Mesenchymal stem cell (in vitro differentiated cells and primary cell): Measurements from ENCODE around the gene PCSK9.

ENCODE experiments used
- DNase-seq: peaks from one replicate; pipeline ENCODE4 v3.0.0-alpha.2; 2013
- H2AFZ ChIP-seq: one replicate; pipeline ENCODE4 v1.6.1; 2013; ENCODE audit warnings: low read depth, mild to moderate bottlenecking, control low read depth, inconsistent platforms, low read length, moderate library complexity
- H2AK5ac ChIP-seq: 2 replicates; pipeline ENCODE4 v1.6.1; 2013; ENCODE audit warnings: low read length, moderate library complexity, mild to moderate bottlenecking, inconsistent platforms; ENCODE audit not compliant: severe bottlenecking
- H2BK120ac ChIP-seq: one replicate; pipeline ENCODE4 v1.6.1; 2013; ENCODE audit warnings: low read depth, mild to moderate bottlenecking, inconsistent platforms, low read length, moderate library complexity
- H2BK12ac ChIP-seq, 2 experiments: one replicate each; pipeline ENCODE4 v1.6.1; 2013; ENCODE audit warnings: inconsistent platforms in 2 of 2, low read length in 2 of 2, mild to moderate bottlenecking in 2 of 2, moderate library complexity in 2 of 2, control low read depth in 1 of 2
- H2BK15ac ChIP-seq: one replicate; pipeline ENCODE4 v1.6.1; 2013; ENCODE audit warnings: mild to moderate bottlenecking, low read depth, inconsistent platforms; ENCODE audit not compliant: poor library complexity, severe bottlenecking
- H2BK5ac ChIP-seq: 2 replicates; pipeline ENCODE4 v1.6.1; 2013; ENCODE audit warnings: low read depth, mild to moderate bottlenecking, low read length, control low read depth, inconsistent platforms; ENCODE audit not compliant: poor library complexity, severe bottlenecking
- H3K14ac ChIP-seq, 2 experiments: one replicate each; pipeline ENCODE4 v1.6.1; 2013; ENCODE audit warnings: inconsistent platforms in 2 of 2, low read length in 2 of 2, control low read depth in 1 of 2, mild to moderate bottlenecking in 1 of 2, moderate library complexity in 1 of 2
- H3K18ac ChIP-seq, 2 experiments: one replicate each; pipeline ENCODE4 v1.6.1; 2013; ENCODE audit warnings: inconsistent platforms in 2 of 2, low read length in 2 of 2, control low read depth in 1 of 2, low read depth in 1 of 2, mild to moderate bottlenecking in 1 of 2
- H3K23ac ChIP-seq, 2 experiments: one replicate each; pipeline ENCODE4 v1.6.1; 2013; ENCODE audit warnings: inconsistent platforms in 2 of 2, low read length in 2 of 2, mild to moderate bottlenecking in 2 of 2, moderate library complexity in 2 of 2, control low read depth in 1 of 2
- H3K27ac ChIP-seq: 2 replicates; pipeline ENCODE4 v1.5.1; 2013; ENCODE audit warnings: mild to moderate bottlenecking, moderate library complexity, low read length, control low read depth, inconsistent platforms; ENCODE audit not compliant: poor library complexity, severe bottlenecking
- H3K27me3 ChIP-seq, 2 experiments: 2 replicates each; pipeline versions ENCODE4 v1.6.1 to v1.7.0; 2013; ENCODE audit warnings: low read length in 2 of 2, mild to moderate bottlenecking in 2 of 2, moderate library complexity in 2 of 2, control low read depth in 1 of 2, inconsistent platforms in 1 of 2; ENCODE audit not compliant: control insufficient read depth in 1 of 2, insufficient read depth in 1 of 2
- H3K36me3 ChIP-seq, 2 experiments: 2 replicates each; pipeline versions ENCODE4 v1.6.1 to v1.7.0; 2013; ENCODE audit warnings: low read length in 2 of 2, control low read depth in 1 of 2, inconsistent platforms in 1 of 2, low read depth in 1 of 2, mild to moderate bottlenecking in 1 of 2; ENCODE audit not compliant: insufficient read depth in 2 of 2, control insufficient read depth in 1 of 2
- H3K4ac ChIP-seq, 2 experiments: one replicate each; pipeline ENCODE4 v1.6.1; 2013; ENCODE audit warnings: inconsistent platforms in 2 of 2, low read length in 2 of 2, mild to moderate bottlenecking in 2 of 2, moderate library complexity in 2 of 2, control low read depth in 1 of 2, low read depth in 1 of 2
- H3K4me1 ChIP-seq: 2 replicates; pipeline ENCODE4 v1.6.1; 2013; ENCODE audit warnings: low read depth, low read length, control low read depth; ENCODE audit not compliant: control insufficient read depth, insufficient read depth
- H3K4me2 ChIP-seq: 2 replicates; pipeline ENCODE4 v1.6.1; 2013; ENCODE audit warnings: low read length, mild to moderate bottlenecking, inconsistent platforms; ENCODE audit not compliant: poor library complexity, severe bottlenecking
- H3K4me3 ChIP-seq, 2 experiments: 2 replicates each; pipeline versions ENCODE4 v1.5.1 to v1.7.0; 2013; ENCODE audit warnings: low read length in 2 of 2, mild to moderate bottlenecking in 2 of 2, control low read depth in 1 of 2, low read depth in 1 of 2; ENCODE audit not compliant: insufficient read depth in 1 of 2
- H3K79me1 ChIP-seq: replicated peaks from 2 replicates; pipeline ENCODE4 v1.6.1; 2013; ENCODE audit warnings: mild to moderate bottlenecking, control low read depth, low read length, inconsistent platforms; ENCODE audit not compliant: poor library complexity, severe bottlenecking
- H3K9ac ChIP-seq: 2 replicates; pipeline ENCODE4 v1.7.0; 2013; ENCODE audit warnings: mild to moderate bottlenecking, low read length, moderate library complexity
- H3K9me3 ChIP-seq: 2 replicates; pipeline ENCODE4 v1.7.0; 2013; ENCODE audit warnings: mild to moderate bottlenecking, low read length; ENCODE audit not compliant: control insufficient read depth
- H4K8ac ChIP-seq: one replicate; pipeline ENCODE4 v1.6.1; 2013; ENCODE audit warnings: inconsistent platforms, mild to moderate bottlenecking, low read length, moderate library complexity
- H4K91ac ChIP-seq: one replicate; pipeline ENCODE4 v1.6.1; 2013; ENCODE audit warnings: mild to moderate bottlenecking, low read length, inconsistent platforms
- WGBS: methylation state at CpG from one replicate; pipeline ENCODE4 v1.1.7; 2013; ENCODE audit warnings: mixed read lengths; 5-methylcytosine and 5-hydroxymethylcytosine counted together

The PCSK9 gene

DNA sequence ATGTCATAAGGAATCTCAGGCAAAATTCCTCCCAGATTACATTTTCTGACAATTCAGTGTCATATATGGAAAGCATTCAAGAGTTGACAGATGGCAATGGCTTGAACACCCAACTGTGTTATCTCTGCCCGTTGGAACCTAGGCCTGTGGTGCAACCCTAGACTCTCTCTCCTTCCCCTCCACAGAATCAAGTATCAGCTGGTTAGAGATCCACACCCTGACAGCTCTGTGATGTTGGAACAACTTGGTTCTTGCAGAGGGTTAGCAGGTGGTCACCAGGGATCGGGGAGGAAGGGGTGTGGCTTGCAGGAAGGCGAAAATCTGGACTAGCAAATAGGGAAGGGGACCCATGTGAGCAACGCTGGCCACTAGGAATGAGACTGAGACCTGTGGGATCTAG is 26.3 kb downstream of the PCSK9 start:
- no peak overlapping the region for H2AK5ac ChIP-seq
- no peak overlapping the region for H3K4me3 ChIP-seq
- H3K4me1 ChIP-seq: peaks cover 14% of the 10 kb centered on the region
- no peak overlapping the region for H3K4me2 ChIP-seq
- no peak overlapping the region for H3K23ac ChIP-seq
- H2BK12ac ChIP-seq: no peak overlapping the region
- no peak overlapping the region for H4K91ac ChIP-seq
- no peaks in the 10 kb centered on the region for H3K9me3 ChIP-seq
- H3K14ac ChIP-seq: no peak overlapping the region
- H3K27ac ChIP-seq: no peak overlapping the region
- H2BK15ac ChIP-seq: no peak overlapping the region
- H3K4ac ChIP-seq: no peak overlapping the region
- no peak overlapping the region for H3K9ac ChIP-seq
- peaks cover 15% of the 10 kb centered on the region for H3K79me1 ChIP-seq
- no peak overlapping the region for H2BK5ac ChIP-seq
- H4K8ac ChIP-seq: no peak overlapping the region
- H3K18ac ChIP-seq: no peak overlapping the region
- no peak for DNase-seq
- H2AFZ ChIP-seq: no peak overlapping the region
- H3K27me3 ChIP-seq: no peaks in the 10 kb centered on the region
- 89% methylated on average over 4 of the region's 4 CpGs for WGBS
- peaks cover 34 to 50% of the 10 kb centered on the region in 2 experiments for H3K36me3 ChIP-seq
- H2BK120ac ChIP-seq: no peak overlapping the region

DNA sequence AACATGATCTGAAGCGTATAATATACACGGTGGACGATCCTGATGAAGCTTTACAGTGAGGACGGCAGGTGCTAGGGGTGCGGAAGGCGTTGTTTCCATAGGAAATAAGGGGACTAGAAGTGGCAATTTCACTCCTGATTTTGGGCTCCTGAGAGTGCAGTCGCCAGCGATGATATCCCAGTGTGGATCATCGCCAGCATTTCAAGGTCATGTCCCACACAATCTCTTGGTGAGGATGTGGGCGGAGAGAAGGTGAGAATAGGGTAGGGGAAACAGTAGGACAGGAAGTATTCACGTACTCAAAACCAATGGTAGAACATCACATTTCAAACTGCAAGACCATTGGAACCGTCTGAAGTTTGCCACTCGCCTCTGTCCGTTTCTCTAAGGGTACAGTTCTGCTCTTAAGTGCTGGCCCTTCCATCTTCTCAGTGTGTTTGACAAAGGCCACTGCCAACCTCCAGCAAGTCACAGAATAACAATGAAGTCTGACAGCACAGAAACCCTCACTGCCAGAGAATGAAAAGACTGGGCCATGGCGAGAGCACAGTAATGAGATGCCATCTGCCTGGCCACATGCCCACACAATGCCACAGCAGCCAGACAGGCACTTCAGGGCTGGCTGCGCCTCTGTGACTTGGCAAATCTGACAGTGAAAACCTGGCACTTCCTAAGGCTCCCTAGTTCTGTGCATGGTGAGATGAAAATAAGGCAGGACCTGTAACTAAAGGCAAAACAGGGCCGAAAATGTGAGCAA is 27.9 kb downstream of the PCSK9 start:
- Histone ChIP-seq H3K4me2 (no peak overlapping the region), H2BK15ac (no peak overlapping the region), H3K9ac (no peak overlapping the region), H2BK12ac (no peak overlapping the region), H3K4me3 (no peak overlapping the region), H3K4me1 (peaks cover 9% of the 10 kb centered on the region), H3K27me3 (no peaks in the 10 kb centered on the region), H3K36me3 (peaks cover 40 to 65% of the 10 kb centered on the region in 2 experiments), H2BK5ac (no peak overlapping the region), H4K91ac (no peak overlapping the region), H3K14ac (no peak overlapping the region), H2AFZ (no peak overlapping the region), H3K79me1 (peaks cover 15% of the 10 kb centered on the region), H3K27ac (no peak overlapping the region), H3K9me3 (no peaks in the 10 kb centered on the region), H3K23ac (no peak overlapping the region), H4K8ac (no peak overlapping the region), H2BK120ac (no peak overlapping the region), H2AK5ac (no peak overlapping the region), H3K18ac (no peak overlapping the region), H3K4ac (no peak overlapping the region)
- 98% methylated on average over 16 of the region's 17 CpGs for WGBS
- no peak for DNase-seq

DNA sequence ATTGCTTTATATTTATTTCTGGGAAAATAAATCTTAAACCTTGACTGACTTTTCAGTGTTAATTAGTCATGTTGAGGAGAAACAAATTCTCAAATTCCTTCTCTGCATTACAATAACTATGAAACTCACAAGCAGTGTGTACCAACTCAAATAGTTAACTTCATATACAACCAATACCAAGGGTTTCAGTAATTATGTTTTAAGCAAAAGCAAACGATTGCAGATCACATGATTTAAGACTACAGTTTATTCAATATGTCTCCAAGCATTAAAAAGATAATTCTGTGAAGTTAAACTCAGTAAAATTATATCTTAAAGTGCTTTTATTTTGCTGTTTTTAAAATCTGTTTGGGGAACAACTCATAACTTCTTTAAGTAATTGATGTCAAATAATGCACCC is 28.6 kb downstream of the PCSK9 start:
- H3K4ac ChIP-seq: no peak overlapping the region
- H3K23ac ChIP-seq: no peak overlapping the region
- H3K4me1 ChIP-seq: peaks cover 6% of the 10 kb centered on the region
- WGBS: no CpG with 5 or more reads among the region's 1 CpG
- H3K27ac ChIP-seq: no peak overlapping the region
- H3K4me2 ChIP-seq: no peak overlapping the region
- no peak overlapping the region for H2BK5ac ChIP-seq
- peaks cover 40 to 72% of the 10 kb centered on the region in 2 experiments for H3K36me3 ChIP-seq
- no peak overlapping the region for H2BK120ac ChIP-seq
- no peak overlapping the region for H4K8ac ChIP-seq
- no peak overlapping the region for H4K91ac ChIP-seq
- peaks cover 15% of the 10 kb centered on the region for H3K79me1 ChIP-seq
- H3K27me3 ChIP-seq: no peaks in the 10 kb centered on the region
- DNase-seq: no peak
- H3K9me3 ChIP-seq: no peaks in the 10 kb centered on the region
- H2BK15ac ChIP-seq: no peak overlapping the region
- H2AK5ac ChIP-seq: no peak overlapping the region
- H2BK12ac ChIP-seq: no peak overlapping the region
- no peak overlapping the region for H3K14ac ChIP-seq
- no peak overlapping the region for H3K4me3 ChIP-seq
- no peak overlapping the region for H3K9ac ChIP-seq
- no peak overlapping the region for H2AFZ ChIP-seq
- no peak overlapping the region for H3K18ac ChIP-seq

DNA sequence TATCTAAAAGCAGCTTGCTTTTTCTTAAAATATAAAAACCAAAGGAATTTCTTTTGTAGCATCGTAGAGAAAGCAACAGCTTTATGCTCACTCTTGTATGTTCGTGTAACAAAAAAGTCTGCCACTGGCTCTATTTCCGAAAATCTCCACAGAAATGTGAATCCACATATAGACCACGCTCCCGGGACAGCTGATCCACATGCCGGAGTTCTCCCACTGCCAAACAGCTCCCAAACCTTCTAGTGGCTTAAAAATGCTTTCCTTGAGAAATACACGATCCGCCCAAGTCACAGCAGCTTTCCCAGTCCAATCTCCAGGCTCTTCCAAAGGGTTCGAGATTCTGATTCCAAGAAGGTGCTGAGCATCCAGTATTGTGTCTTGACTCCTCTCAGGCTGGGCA is 29.3 kb downstream of the PCSK9 start:
- 98% methylated on average over 9 of the region's 9 CpGs for WGBS
- H3K23ac ChIP-seq: no peak overlapping the region
- no peak overlapping the region for H3K9ac ChIP-seq

More for the DNA sequence above, 29.3 kb downstream of the PCSK9 start:
- no peak overlapping the region for H4K91ac ChIP-seq
- H3K9me3 ChIP-seq: no peaks in the 10 kb centered on the region
- H3K36me3 ChIP-seq: peaks cover 38 to 80% of the 10 kb centered on the region in 2 experiments
- H3K79me1 ChIP-seq: peaks cover 15% of the 10 kb centered on the region
- peaks cover 6% of the 10 kb centered on the region for H3K4me1 ChIP-seq
- H3K27ac ChIP-seq: no peak overlapping the region
- H3K4ac ChIP-seq: no peak overlapping the region
- no peak overlapping the region for H3K14ac ChIP-seq
- H2AFZ ChIP-seq: no peak overlapping the region
- no peak overlapping the region for H2BK12ac ChIP-seq
- H2BK15ac ChIP-seq: no peak overlapping the region
- no peak overlapping the region for H3K18ac ChIP-seq
- H2BK120ac ChIP-seq: no peak overlapping the region
- no peak for DNase-seq
- H3K4me3 ChIP-seq: no peak overlapping the region
- H2BK5ac ChIP-seq: no peak overlapping the region
- H3K4me2 ChIP-seq: no peak overlapping the region
- no peak overlapping the region for H4K8ac ChIP-seq
- H2AK5ac ChIP-seq: no peak overlapping the region
- no peaks in the 10 kb centered on the region for H3K27me3 ChIP-seq
